Measurements from ENCODE around the gene EPHB2. TPM values are rescaled to one million over a fixed set of nuclear protein-coding genes. Genes with fewer than 3 reads are reported as not detected.

EPHB2 gene
- total and polyA plus RNA-seq, 2 of the 8 experiments (the other 6 are each of a cell fraction or from before 2014, with no cell fraction given) = 15.8 to 17.2 TPM

GRCh38 chr1:22804406-22804805 lies 93.8 kb downstream of the EPHB2 start:
- Histone ChIP-seq H4K20me1 (replicated peaks in 1 of 2; ENCODE audit: control insufficient read depth in 1 of 2, insufficient read depth in 2 of 2, low read length in 2 of 2) (no peaks in the 10 kb centered on the region), H3K9ac (replicated peaks in 1 of 4; ENCODE audit: extremely low read depth in 1 of 4, low read depth in 3 of 4, low read length in 3 of 4) (no peak overlapping the region), H3K23me2 (ENCODE audit: low read depth, low read length) (peaks cover 4% of the 10 kb centered on the region; the same call in 1 of the 2 replicates), H2BK120ac (replicated peaks; ENCODE audit: low read depth, low read length) (no peak overlapping the region), H3K4me2 (ENCODE audit: insufficient read depth in 1 of 2, low read depth in 2 of 2, low read length in 2 of 2) (peak overlapping the region in 1 of 2 experiments; percentile 9; a peak in 1 of 4 replicates), H3K27me3 (replicated peaks in 1 of 4; ENCODE audit: control insufficient read depth in 3 of 4, extremely low read depth in 1 of 4, insufficient read depth in 3 of 4, low read length in 3 of 4) (no peaks in the 10 kb centered on the region), H4K5ac (ENCODE audit: insufficient read length, low read depth, low read length) (no peak overlapping the region), H3K27ac (ENCODE audit: low read depth, low read length) (no peak overlapping the region; the same call in 1 of the 2 replicates), H3K14ac (ENCODE audit: insufficient read length) (no peak overlapping the region), H4K8ac (ENCODE audit: extremely low read depth, insufficient read depth, low read length) (no peak overlapping the region), H3K56ac (replicated peaks; ENCODE audit: insufficient read length, low read depth, low read length) (no peak overlapping the region), H3K36me3 (ENCODE audit: control insufficient read depth in 2 of 4, insufficient read depth in 4 of 4, low read length in 3 of 4) (no peaks in the 10 kb centered on the region; a peak in 1 of 8 replicates), H2BK20ac (ENCODE audit: low read length) (peak overlapping the region; percentile 40), H3K79me2 (ENCODE audit: control insufficient read depth in 1 of 2, insufficient read depth in 2 of 2, low read length in 2 of 2) (no peaks in the 10 kb centered on the region), H3K23ac (ENCODE audit: insufficient read length) (no peak overlapping the region), H3K18ac (ENCODE audit: extremely low read depth, low read length) (peak overlapping the region; percentile 4; the same call in 1 of the 2 replicates), H2AFZ (ENCODE audit: low read length) (no peak overlapping the region), H3K9me3 (ENCODE audit: insufficient read depth in 2 of 2, low read depth in 1 of 2, low read length in 1 of 2) (no peaks in the 10 kb centered on the region), H3K4me3 (ENCODE audit: extremely low read depth in 1 of 4, insufficient read depth in 2 of 4, low read depth in 3 of 4, low read length in 4 of 4) (no peak overlapping the region), H2BK15ac (ENCODE audit: low read length) (no peak overlapping the region), H2BK12ac (ENCODE audit: low read depth, low read length) (peak overlapping the region; percentile 75; the same call in 1 of the 2 replicates), H3K4ac (replicated peaks; ENCODE audit: insufficient read length, low read depth, low read length) (no peak overlapping the region), H2BK5ac (ENCODE audit: low read depth, low read length) (0 out of 2 replicates have a peak overlapping the region, but pooled peaks have one; percentile 78), H4K91ac (replicated peaks; ENCODE audit: insufficient read length, low read length) (no peak overlapping the region), H2AK5ac (ENCODE audit: low read depth, low read length) (peak overlapping the region; percentile 43; the same call in 1 of the 2 replicates), H3K79me1 (ENCODE audit: low read depth, low read length) (no peaks in the 10 kb centered on the region), H3K4me1 (replicated peaks in 1 of 4; ENCODE audit: control insufficient read depth in 3 of 4, insufficient read depth in 4 of 4, low read length in 3 of 4) (peaks cover 9 to 48% (median 22%) of the 10 kb centered on the region in 4 experiments)
- FAIRE-seq (no peak), DNase-seq (ENCODE audit: low read depth in 1 of 2, low spot score in 2 of 2) (no peak)
- CTCF ChIA-PET (ENCODE audit: partially characterized antibody) = interaction anchor here (0.7 to 4.5 kb wide), 8 partner anchors 10 to 129 kb away, joined by 3 to 17 read pairs (median 4); no protein-coding TSS in a partner anchor
- no peak for TF ChIP-seq CTCF (IDR thresholded peaks at IDR 0.05; ENCODE audit: control extremely low read depth in 1 of 3, insufficient read depth in 1 of 3, low read depth in 1 of 3, low read length in 3 of 3)
- no peak for TF ChIP-seq MAFK (IDR thresholded peaks at IDR 0.05; ENCODE audit: low read depth, low read length)
- TF ChIP-seq KDM5A (IDR thresholded peaks at IDR 0.05; ENCODE audit: low read length) = no peak
- TF ChIP-seq GTF2F1 (IDR thresholded peaks at IDR 0.05; ENCODE audit: borderline replicate concordance, low read depth, low read length) = no peak
- no peak for TF ChIP-seq NANOG (IDR thresholded peaks at IDR 0.05; ENCODE audit: insufficient read depth, low read depth, low read length, poor library complexity, severe bottlenecking)
- TF ChIP-seq EZH2 (IDR thresholded peaks at IDR 0.05; ENCODE audit: low read depth, low read length, severe bottlenecking) = no peak
- TF ChIP-seq SIX5 (IDR thresholded peaks at IDR 0.05; ENCODE audit: low read depth, low read length) = no peak
- WGBS, 2 experiments (ENCODE audit: extremely low coverage in 1 of 2, insufficient coverage in 1 of 2, insufficient read length in 1 of 2, insufficient replicate concordance in 2 of 2, low coverage in 1 of 2, low lambda C conversion rate in 2 of 2, missing lambda C conversion rate in 1 of 2) = 65% methylated on average over 5 of the region's 6 CpGs; no CpG with 5 or more reads in 1 of the 2 experiments
- POLR2A ChIA-PET (ENCODE audit: partially characterized antibody) = interaction anchor here (1.4 kb wide), 1 partner anchor 11 kb away, joined by 6 read pairs; no protein-coding TSS in a partner anchor
